A673 (cell line): ENCODE measurements around the gene ACTL6A. TPM values are rescaled to one million over a fixed set of nuclear protein-coding genes. Genes with fewer than 3 reads are reported as not detected.

Experiments
- BruUV-seq: library from RNA; stranded (reverse); fragments of 400-500 nt; replicated peaks from 2 replicates; lab custom pipeline; 2021; lab: Mats Ljungman, UMichigan
- CTCF ChIA-PET: fragments of 300-600 bp; sonication (Branson Sonifier 250); formaldehyde crosslinking; loops from one replicate; lab custom pipeline; 2022; ENCODE audit warnings: antibody characterized with exemption; lab: Charles Lee
- POLR2A ChIA-PET: fragments of 300-600 bp; sonication (Branson Sonifier 250); formaldehyde crosslinking; loops from one replicate; lab custom pipeline; 2022; ENCODE audit warnings: antibody characterized with exemption; ENCODE audit not compliant: low non-redundant PET; lab: Charles Lee
- DNase-seq: peaks from one replicate; pipeline ENCODE4 v3.0.0-alpha.2; 2015; ENCODE audit warnings: low spot score
- H3K27ac ChIP-seq: fragments of 200-600 bp; sonication (generic); 2 replicates; pipeline ENCODE4 v1.5.1; 2016; ENCODE audit warnings: mixed run types, low read depth, mild to moderate bottlenecking, mixed read lengths, antibody characterized with exemption, low read length; ENCODE audit not compliant: poor library complexity, severe bottlenecking
- H3K27me3 ChIP-seq: fragments of 200-600 bp; sonication (generic); replicated peaks from 2 replicates; pipeline ENCODE4 v1.6.1; 2017; ENCODE audit warnings: mixed run types, low read depth, mild to moderate bottlenecking, mixed read lengths, antibody characterized with exemption, low read length; ENCODE audit not compliant: insufficient read depth, poor library complexity
- H3K36me3 ChIP-seq: fragments of 200-600 bp; sonication (generic); 2 replicates; pipeline ENCODE4 v1.6.1; 2016; ENCODE audit warnings: mixed run types, mild to moderate bottlenecking, mixed read lengths, antibody characterized with exemption, low read length; ENCODE audit not compliant: insufficient read depth, poor library complexity, severe bottlenecking
- H3K4me1 ChIP-seq: fragments of 200-600 bp; sonication (generic); 2 replicates; pipeline ENCODE4 v1.6.1; 2017; ENCODE audit warnings: mixed run types, mild to moderate bottlenecking, mixed read lengths, antibody characterized with exemption, low read length; ENCODE audit not compliant: insufficient read depth, poor library complexity, severe bottlenecking
- H3K4me3 ChIP-seq: fragments of 200-600 bp; sonication (generic); 2 replicates; pipeline ENCODE4 v1.5.1; 2016; ENCODE audit warnings: low read depth, mixed run types, mild to moderate bottlenecking, mixed read lengths, low read length; ENCODE audit not compliant: poor library complexity, severe bottlenecking
- H3K9me3 ChIP-seq: fragments of 200-600 bp; sonication (generic); 2 replicates; pipeline ENCODE4 v1.6.1; 2016; ENCODE audit warnings: mixed run types, low read depth, mild to moderate bottlenecking, mixed read lengths, antibody characterized with exemption, low read length; ENCODE audit not compliant: poor library complexity, severe bottlenecking
- EZH2 ChIP-seq: fragments of 200-600 bp; sonication (generic); IDR thresholded peaks from 2 replicates; pipeline ENCODE4 v1.6.1; 2017; ENCODE audit warnings: borderline replicate concordance, low read depth, mild to moderate bottlenecking, mixed read lengths, antibody characterized with exemption, low read length; ENCODE audit not compliant: poor library complexity, severe bottlenecking
- intact Hi-C: fragments of 100-400 bp; cut with micrococcal nuclease; formaldehyde crosslinking; loops from one replicate; pipeline ENCODE4 v1.10.0; 2022; ENCODE audit not compliant: unreplicated experiment
- total RNA-seq: library from RNA; stranded (reverse); gene quantifications from 2 replicates; pipeline ENCODE4 v1.2.3, GENCODE V29; 2021
- TF ChIP-seq, protein P1 (sequence below): fragments of 300-800, 200-600 bp; sonication (generic); conservative IDR thresholded peaks from 2 replicates; pipeline ENCODE4 v1.5.1; 2017; ENCODE audit warnings: low read depth, mild to moderate bottlenecking, antibody characterized with exemption, low read length, moderate library complexity, mixed read lengths

The ACTL6A gene
- total RNA-seq, 1 experiment from 2014 or later, result 153 TPM

- POLR2A ChIA-PET, result no interaction called here
- intact Hi-C loops, result no loop called here
Observed at GRCh38 chr3:179541094-179541493, 21.6 kb upstream of the ACTL6A start.

GRCh38 chr3:179541596-179541995 lies 21.1 kb upstream of the ACTL6A start:
- DNase-seq, result no peak
- H3K4me3 ChIP-seq, result no peak overlapping the region
- H3K36me3 ChIP-seq, result no peaks in the 10 kb centered on the region
- H3K9me3 ChIP-seq, result no peaks in the 10 kb centered on the region
- H3K27me3 ChIP-seq, result no peaks in the 10 kb centered on the region
- TF ChIP-seq EZH2, result no peak
- TF ChIP-seq, protein P1, sequence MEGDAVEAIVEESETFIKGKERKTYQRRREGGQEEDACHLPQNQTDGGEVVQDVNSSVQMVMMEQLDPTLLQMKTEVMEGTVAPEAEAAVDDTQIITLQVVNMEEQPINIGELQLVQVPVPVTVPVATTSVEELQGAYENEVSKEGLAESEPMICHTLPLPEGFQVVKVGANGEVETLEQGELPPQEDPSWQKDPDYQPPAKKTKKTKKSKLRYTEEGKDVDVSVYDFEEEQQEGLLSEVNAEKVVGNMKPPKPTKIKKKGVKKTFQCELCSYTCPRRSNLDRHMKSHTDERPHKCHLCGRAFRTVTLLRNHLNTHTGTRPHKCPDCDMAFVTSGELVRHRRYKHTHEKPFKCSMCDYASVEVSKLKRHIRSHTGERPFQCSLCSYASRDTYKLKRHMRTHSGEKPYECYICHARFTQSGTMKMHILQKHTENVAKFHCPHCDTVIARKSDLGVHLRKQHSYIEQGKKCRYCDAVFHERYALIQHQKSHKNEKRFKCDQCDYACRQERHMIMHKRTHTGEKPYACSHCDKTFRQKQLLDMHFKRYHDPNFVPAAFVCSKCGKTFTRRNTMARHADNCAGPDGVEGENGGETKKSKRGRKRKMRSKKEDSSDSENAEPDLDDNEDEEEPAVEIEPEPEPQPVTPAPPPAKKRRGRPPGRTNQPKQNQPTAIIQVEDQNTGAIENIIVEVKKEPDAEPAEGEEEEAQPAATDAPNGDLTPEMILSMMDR, result no peak
- ChIA-PET POLR2A (interaction anchor here (0.6 kb wide), 1 partner anchor 108 kb away, joined by 3 read pairs; no protein-coding TSS in a partner anchor), CTCF (interaction anchor here (0.5 kb wide), 1 partner anchor 108 kb away, joined by 4 read pairs; no protein-coding TSS in a partner anchor)
- no TSS peak for BruUV-seq
- intact Hi-C loops, result no loop called here
- no peak overlapping the region for H3K27ac ChIP-seq
- H3K4me1 ChIP-seq, result no peaks in the 10 kb centered on the region

More at GRCh38 chr3:179541094-179541493, 21.6 kb upstream of the ACTL6A start:
- no peak for DNase-seq
- no peaks in the 10 kb centered on the region for H3K27me3 ChIP-seq
- H3K4me1 ChIP-seq, result no peaks in the 10 kb centered on the region
- CTCF ChIA-PET, result interaction anchor here (0.5 kb wide), 1 partner anchor 108 kb away, joined by 4 read pairs; no protein-coding TSS in a partner anchor
- H3K27ac ChIP-seq, result no peak overlapping the region
- H3K4me3 ChIP-seq, result no peak overlapping the region
- no TSS peak for BruUV-seq
- H3K9me3 ChIP-seq, result no peaks in the 10 kb centered on the region
- TF ChIP-seq EZH2, result no peak
- TF ChIP-seq, protein P1, result no peak
- no peaks in the 10 kb centered on the region for H3K36me3 ChIP-seq

DNA sequence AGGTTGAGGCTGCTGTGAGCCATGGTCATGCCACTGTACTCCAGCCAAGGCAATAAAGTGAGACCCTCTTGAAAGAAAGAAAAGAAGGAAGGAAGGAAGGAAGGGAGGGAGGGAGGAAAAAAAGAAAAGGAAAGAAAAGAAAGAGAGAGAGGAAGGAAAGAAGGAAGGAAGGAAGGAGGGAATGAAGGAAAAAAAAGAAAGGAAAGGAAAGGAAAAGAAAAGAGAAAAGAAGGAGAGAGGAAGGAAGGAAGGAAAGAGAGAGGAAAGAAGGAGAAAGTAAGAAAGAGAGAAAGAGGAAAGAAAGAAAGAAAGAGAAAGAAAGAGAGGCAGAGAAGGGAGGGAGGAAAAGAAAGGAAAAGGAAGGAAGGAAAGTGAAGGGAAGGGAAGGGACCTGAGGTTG lies 20.4 kb upstream of the ACTL6A start:
- H3K9me3 ChIP-seq, result no peaks in the 10 kb centered on the region
- DNase-seq, result no peak
- no peak overlapping the region for H3K4me3 ChIP-seq
- POLR2A ChIA-PET, result interaction anchor here (0.6 kb wide), 1 partner anchor 109 kb away, joined by 3 read pairs; no protein-coding TSS in a partner anchor
- no peak overlapping the region for H3K27ac ChIP-seq
- no peaks in the 10 kb centered on the region for H3K4me1 ChIP-seq
- no peaks in the 10 kb centered on the region for H3K27me3 ChIP-seq
- no peaks in the 10 kb centered on the region for H3K36me3 ChIP-seq
- TF ChIP-seq EZH2, result no peak
- TF ChIP-seq, protein P1, result no peak
- CTCF ChIA-PET, result no interaction called here
- intact Hi-C loops, result no loop called here
- no TSS peak for BruUV-seq
